Vagina (tissue), 2 donors: Measurements from ENCODE around the gene IFNW1.

Source experiments
- CTCF ChIP-seq, 3 experiments: fragments of 450-650 bp in 2 of 3; fragments of 200-600 bp in 1 of 3; sonication (generic) in 1 of 3; IDR thresholded peaks; one replicate each; pipeline ENCODE4 v1.5.1; 2017 to 2019; ENCODE audit warnings: antibody characterized with exemption in 3 of 3, mild to moderate bottlenecking in 2 of 3, moderate library complexity in 2 of 3
- POLR2A ChIP-seq, 2 donors: fragments of 450-650 bp; IDR thresholded peaks; one replicate each; pipeline ENCODE4 v1.6.1; 2017; ENCODE audit warnings: antibody characterized with exemption in 2 of 2, mild to moderate bottlenecking in 2 of 2, moderate library complexity in 2 of 2

GRCh38 chr9:21096901-21097255, 44.8 kb downstream of the IFNW1 start:
- TF ChIP-seq CTCF (IDR thresholded peaks at IDR 0.05) (no peak), POLR2A (IDR thresholded peaks at IDR 0.05) (no peak)
